ENCODE measurements around the gene MMRN2.

DNA sequence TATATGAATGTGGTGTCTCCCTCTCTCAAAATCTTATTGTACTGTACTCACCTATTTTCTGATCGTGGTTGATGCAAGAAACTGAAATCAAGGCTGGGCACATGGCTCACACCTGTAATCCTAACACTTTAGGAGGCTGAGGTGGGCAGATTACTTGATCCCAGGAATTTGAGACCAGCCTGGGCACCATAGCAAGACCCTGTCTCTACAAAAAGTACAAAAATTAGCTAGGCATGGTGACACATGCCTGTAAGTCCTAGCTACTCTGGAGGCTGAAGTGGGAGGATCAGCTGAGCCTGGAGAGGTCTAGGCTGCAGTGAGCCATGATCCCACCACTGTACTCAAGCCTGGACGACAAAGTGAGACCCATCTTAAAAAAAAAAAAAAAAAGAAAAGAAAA lies 16.0 kb downstream of the MMRN2 start:
- no peak for TF ChIP-seq POLR2A (IDR thresholded peaks at IDR 0.05; ENCODE audit: low read depth, low read length)
- TF ChIP-seq POLR2AphosphoS5 (IDR thresholded peaks at IDR 0.05; ENCODE audit: low read depth, low read length) = no peak
